Heart left ventricle (tissue), 13 donors: ENCODE results near the gene RUNX1.

Experiments
- CTCF ChIP-seq, 12 donors: fragments of 200-600 bp; sonication (generic) in 4 of 12; IDR thresholded peaks; one replicate each; pipeline versions ENCODE4 v1.5.0 to v1.8.0; 2018 to 2022; ENCODE audit warnings: antibody characterized with exemption in 12 of 12, mild to moderate bottlenecking in 5 of 12
- POLR2A ChIP-seq, 2 donors: fragments of 450-650 bp; IDR thresholded peaks; one replicate each; pipeline ENCODE4 v1.6.1; 2017; ENCODE audit warnings: antibody characterized with exemption in 2 of 2, mild to moderate bottlenecking in 2 of 2, moderate library complexity in 2 of 2
- donor health status: ischemic (EF 13 %, LVEDD 7.1; RV severe dilation, severe dysfunction).
- donor health status: DM: no; HTN: yes; CAD: no.
- donor health status: DM: no; HTN: no; CAD: no.
- donor health status: ischemic (EF 25% LVEDD 6.9; RV normal size, moderate dysfunction).
- donor health status: ischemic (EF 25% LVEDD 5.7; RV mildly dilated, moderate dysfunction).
- donor health status: ischemic (EF 35%, LVEDD 5.7; RV mildly dilated, moderate dysfunction).
- donor health status: nonischemic (EF 11% LVEDD 7.7; RV severe dilation, severe dysfunction).
- donor health status: DM: yes; HTN: yes; CAD: no.
- donor health status: PGD.
- donor health status: ischemic (EF 29% LVEDD 5.4; RV normal size, mild dysfunction).
- donor health status: nonischemic (EF 23%, LVEDD 6.1; RV moderate dilation, normal function).

GRCh38 chr21:34790341-34790740 is 258.8 kb downstream of the RUNX1 start:
- no peak for TF ChIP-seq CTCF (IDR thresholded peaks at IDR 0.05)
- no peak for TF ChIP-seq POLR2A (IDR thresholded peaks at IDR 0.05)
